ENCODE results near the gene GPHN.

Gene GPHN

DNA sequence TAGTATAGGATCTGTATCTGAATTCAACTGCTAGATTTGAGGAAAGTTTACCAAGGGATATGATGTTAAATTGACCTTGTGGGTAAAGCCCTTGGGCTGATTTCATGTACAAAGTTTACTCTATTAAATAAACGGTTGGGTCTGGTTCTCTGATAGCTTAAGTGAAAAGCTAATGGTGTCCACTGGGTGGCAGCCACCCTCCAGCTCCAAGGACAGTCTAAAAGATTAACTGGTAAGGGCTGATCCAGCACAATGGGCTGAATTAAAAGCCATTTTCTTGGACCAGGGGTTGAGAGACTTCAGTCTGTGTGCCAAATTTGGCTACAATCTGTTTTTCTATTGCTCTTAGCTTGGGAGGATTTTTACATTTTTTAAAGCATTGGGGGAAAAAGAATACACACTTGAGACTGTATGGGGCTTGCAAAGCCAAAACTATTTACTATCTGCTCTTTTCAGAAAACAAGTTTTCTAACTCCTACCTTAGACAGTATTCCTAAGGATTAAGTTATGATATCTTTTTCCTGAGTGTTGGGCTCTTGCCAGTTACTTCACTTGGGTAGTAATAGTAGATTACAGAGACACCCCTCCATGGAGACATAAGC lies 116.5 kb downstream of the GPHN start:
- H3K27me3 ChIP-seq (ENCODE audit: insufficient read depth, low read length), result no peaks in the 10 kb centered on the region
- peaks cover 14% of the 10 kb centered on the region for H3K9me3 ChIP-seq (ENCODE audit: low read length)

DNA sequence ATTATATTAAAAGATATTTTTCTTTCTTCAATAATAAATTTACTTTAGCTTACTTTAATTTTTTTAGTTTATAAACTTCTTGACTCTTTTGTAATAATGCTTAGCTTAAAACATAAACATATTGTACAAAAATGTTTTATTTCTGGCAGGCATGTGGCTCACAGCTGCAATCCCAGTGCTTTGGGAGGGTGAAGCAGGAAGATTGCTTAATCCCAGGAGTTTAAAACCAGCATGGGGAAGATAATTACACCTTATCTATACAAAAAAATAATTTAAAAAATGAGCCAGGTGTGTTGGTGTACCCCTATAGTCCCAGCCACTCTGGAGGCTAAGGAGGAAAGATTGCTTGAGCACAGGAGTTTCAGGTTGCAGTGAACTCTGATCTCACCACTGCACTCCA lies 120.7 kb downstream of the GPHN start:
- no peaks in the 10 kb centered on the region for H3K36me3 ChIP-seq (ENCODE audit: insufficient read depth, low read length)
- no peaks in the 10 kb centered on the region for H3K27me3 ChIP-seq (ENCODE audit: insufficient read depth, low read length)
- H3K9me3 ChIP-seq (ENCODE audit: low read length), result no peaks in the 10 kb centered on the region
- H3K4me1 ChIP-seq (ENCODE audit: insufficient read depth, low read length), result peaks cover 9% of the 10 kb centered on the region
- no peak overlapping the region for H3K4me3 ChIP-seq (ENCODE audit: low read length)
- no peak overlapping the region for H2AFZ ChIP-seq (ENCODE audit: low read depth, low read length)

More for the DNA sequence above, 116.5 kb downstream of the GPHN start:
- H3K36me3 ChIP-seq (ENCODE audit: insufficient read depth, low read length), result no peaks in the 10 kb centered on the region
- peaks cover 9% of the 10 kb centered on the region for H3K4me1 ChIP-seq (ENCODE audit: insufficient read depth, low read length)
- no peak overlapping the region for H3K4me3 ChIP-seq (ENCODE audit: low read length)
- no peak overlapping the region for H2AFZ ChIP-seq (ENCODE audit: low read depth, low read length)

DNA sequence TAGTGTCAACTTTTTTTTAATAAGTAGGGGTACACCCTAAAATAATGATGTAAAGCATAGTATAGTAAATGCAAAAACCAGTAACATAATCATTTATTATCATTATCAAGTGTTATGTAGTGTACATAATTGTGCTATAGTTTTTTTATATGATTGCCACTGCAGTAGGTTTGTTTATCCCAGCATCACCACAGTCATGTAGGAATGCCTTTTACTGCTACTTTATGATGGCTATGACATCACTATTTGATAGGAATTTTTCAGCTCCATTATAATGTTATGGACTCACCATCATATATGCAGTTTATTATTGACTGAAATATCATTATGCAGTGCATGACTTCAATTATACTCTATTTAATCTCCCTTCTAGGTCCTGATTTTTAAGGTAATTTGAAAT lies 121.6 kb downstream of the GPHN start:
- H3K4me3 ChIP-seq (ENCODE audit: low read length), result no peak overlapping the region
- H3K36me3 ChIP-seq (ENCODE audit: insufficient read depth, low read length), result no peaks in the 10 kb centered on the region
- H3K27me3 ChIP-seq (ENCODE audit: insufficient read depth, low read length), result no peaks in the 10 kb centered on the region
- H3K4me1 ChIP-seq (ENCODE audit: insufficient read depth, low read length), result peaks cover 9% of the 10 kb centered on the region
- no peaks in the 10 kb centered on the region for H3K9me3 ChIP-seq (ENCODE audit: low read length)
- no peak overlapping the region for H2AFZ ChIP-seq (ENCODE audit: low read depth, low read length)

DNA sequence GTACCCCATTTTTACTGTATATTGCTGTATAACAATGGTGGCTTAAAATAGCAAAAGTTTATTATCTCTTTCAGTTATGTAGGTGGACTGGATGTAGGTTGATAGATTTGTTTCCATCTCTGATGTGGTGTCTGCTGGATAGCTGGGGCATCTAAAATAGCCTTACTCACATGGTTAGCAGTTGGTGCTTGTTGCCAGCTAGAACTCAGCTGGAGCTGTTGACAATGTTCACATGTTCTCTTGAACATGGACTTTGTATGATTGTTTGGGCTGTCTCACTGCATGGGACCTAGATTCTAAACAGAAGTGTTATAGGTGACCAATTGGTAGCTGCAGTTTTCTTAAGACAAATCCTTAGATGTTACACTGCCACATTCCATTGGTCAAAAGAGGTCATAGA lies 126.9 kb downstream of the GPHN start:
- Histone ChIP-seq H3K9me3 (ENCODE audit: low read length) (no peaks in the 10 kb centered on the region), H3K36me3 (ENCODE audit: insufficient read depth, low read length) (no peaks in the 10 kb centered on the region), H3K4me1 (ENCODE audit: insufficient read depth, low read length) (peaks cover 5% of the 10 kb centered on the region), H3K4me3 (ENCODE audit: low read length) (no peak overlapping the region), H2AFZ (ENCODE audit: low read depth, low read length) (no peak overlapping the region), H3K27me3 (ENCODE audit: insufficient read depth, low read length) (no peaks in the 10 kb centered on the region)

DNA sequence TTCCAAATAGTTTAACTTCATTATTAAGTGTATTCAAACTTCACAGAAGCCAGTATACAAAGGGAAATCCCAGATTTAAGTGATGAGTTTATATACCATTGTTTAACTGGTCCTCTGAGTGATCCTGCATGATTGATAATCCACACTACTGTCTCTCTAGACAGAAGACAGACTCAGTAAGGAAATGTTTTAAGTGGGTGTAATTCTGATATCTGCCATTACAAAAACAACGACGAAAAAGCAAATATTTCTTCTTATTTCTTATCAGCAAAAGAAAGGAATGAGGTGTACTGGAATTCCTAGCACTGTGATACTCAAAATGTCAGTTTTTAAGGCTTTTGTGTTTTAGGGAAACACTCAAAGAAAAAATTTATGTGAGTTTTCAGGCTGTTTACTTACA lies 127.5 kb downstream of the GPHN start:
- Histone ChIP-seq H3K9me3 (ENCODE audit: low read length) (no peaks in the 10 kb centered on the region), H3K36me3 (ENCODE audit: insufficient read depth, low read length) (no peaks in the 10 kb centered on the region), H3K4me1 (ENCODE audit: insufficient read depth, low read length) (peaks cover 5% of the 10 kb centered on the region), H2AFZ (ENCODE audit: low read depth, low read length) (no peak overlapping the region), H3K4me3 (ENCODE audit: low read length) (no peak overlapping the region), H3K27me3 (ENCODE audit: insufficient read depth, low read length) (no peaks in the 10 kb centered on the region)

DNA sequence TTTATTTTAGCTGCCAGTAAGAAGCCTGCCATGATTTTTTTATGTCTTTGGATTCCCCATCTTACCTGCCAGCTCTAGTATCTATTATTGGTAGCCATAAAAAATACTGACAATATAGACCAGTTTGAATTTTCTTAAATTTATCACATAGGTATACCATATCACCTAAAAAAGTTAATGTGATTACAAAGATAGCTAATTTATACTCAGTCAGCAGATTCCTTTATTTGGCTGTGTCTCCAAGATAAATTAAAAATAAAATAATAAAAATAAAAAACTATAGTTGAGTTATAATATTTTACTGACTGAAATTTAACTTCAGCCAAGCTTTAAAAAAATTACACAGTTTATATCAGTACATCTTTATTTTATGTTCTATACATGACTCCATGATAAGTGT lies 128.3 kb downstream of the GPHN start:
- Histone ChIP-seq H3K9me3 (ENCODE audit: low read length) (no peaks in the 10 kb centered on the region), H3K36me3 (ENCODE audit: insufficient read depth, low read length) (no peaks in the 10 kb centered on the region), H3K27me3 (ENCODE audit: insufficient read depth, low read length) (no peaks in the 10 kb centered on the region), H3K4me3 (ENCODE audit: low read length) (no peak overlapping the region), H3K4me1 (ENCODE audit: insufficient read depth, low read length) (peaks cover 5% of the 10 kb centered on the region), H2AFZ (ENCODE audit: low read depth, low read length) (no peak overlapping the region)

DNA sequence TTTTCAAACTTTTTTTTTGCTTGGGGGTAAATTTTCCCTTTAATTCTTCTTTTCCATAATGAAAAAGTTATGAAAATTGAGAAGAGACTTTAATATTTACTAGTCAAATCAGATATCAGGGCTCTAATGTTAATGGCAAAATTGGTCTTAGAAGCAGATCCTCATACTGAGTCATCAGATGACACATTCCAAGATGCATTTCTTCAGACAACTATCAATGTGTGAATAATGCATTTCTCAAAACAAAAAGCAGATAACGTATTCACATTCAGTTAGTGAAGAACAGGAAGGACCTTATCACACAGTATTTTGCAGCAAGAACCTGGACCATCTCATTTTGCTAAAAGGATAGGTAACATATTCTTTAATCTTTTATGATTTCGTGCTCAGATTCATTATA lies 130.7 kb downstream of the GPHN start:
- no peaks in the 10 kb centered on the region for H3K27me3 ChIP-seq (ENCODE audit: insufficient read depth, low read length)
- H3K9me3 ChIP-seq (ENCODE audit: low read length), result no peaks in the 10 kb centered on the region
- H3K4me3 ChIP-seq (ENCODE audit: low read length), result no peak overlapping the region
- H2AFZ ChIP-seq (ENCODE audit: low read depth, low read length), result no peak overlapping the region
- H3K4me1 ChIP-seq (ENCODE audit: insufficient read depth, low read length), result peaks cover 5% of the 10 kb centered on the region
- H3K36me3 ChIP-seq (ENCODE audit: insufficient read depth, low read length), result no peaks in the 10 kb centered on the region

DNA sequence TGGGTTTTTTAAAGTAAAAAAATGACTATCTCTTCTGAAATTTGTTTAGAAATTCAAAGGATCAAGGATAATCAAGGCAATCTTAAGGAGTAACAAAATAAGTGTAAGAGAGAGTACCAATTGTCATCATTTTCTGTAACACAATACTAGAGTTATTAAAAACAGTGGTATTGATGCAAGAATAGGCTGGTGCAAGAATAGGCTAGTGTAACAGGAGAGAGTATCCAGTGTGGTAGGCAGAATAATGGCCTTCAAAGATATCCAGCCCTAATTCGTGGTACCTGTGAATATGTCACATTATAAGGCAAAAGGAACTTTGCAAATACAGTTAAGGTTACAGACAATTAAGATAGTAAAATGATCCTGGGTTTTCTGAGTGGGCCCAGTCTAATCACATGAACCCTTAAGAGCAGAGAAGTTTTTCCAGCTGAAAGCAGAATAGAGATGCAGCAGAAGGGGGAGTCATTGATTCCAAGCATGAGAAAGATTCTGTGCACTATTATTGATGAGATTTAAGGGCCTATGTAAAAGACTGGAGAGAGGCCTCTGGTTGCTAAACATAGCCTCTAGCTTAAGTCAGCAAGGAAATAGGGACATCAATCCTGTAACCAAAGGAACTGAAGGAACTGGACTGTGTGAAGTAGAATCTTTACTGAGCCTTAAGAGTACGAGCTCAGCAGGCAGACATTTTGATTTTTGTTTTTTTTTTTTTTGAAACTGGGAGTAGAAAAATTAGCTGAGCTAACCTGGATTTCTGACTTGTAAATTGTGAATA lies 134.1 kb downstream of the GPHN start:
- Histone ChIP-seq H3K9me3 (ENCODE audit: low read length) (no peaks in the 10 kb centered on the region), H3K36me3 (ENCODE audit: insufficient read depth, low read length) (no peaks in the 10 kb centered on the region), H2AFZ (ENCODE audit: low read depth, low read length) (no peak overlapping the region), H3K4me3 (ENCODE audit: low read length) (no peak overlapping the region), H3K27me3 (ENCODE audit: insufficient read depth, low read length) (no peaks in the 10 kb centered on the region), H3K4me1 (ENCODE audit: insufficient read depth, low read length) (no peaks in the 10 kb centered on the region)

DNA sequence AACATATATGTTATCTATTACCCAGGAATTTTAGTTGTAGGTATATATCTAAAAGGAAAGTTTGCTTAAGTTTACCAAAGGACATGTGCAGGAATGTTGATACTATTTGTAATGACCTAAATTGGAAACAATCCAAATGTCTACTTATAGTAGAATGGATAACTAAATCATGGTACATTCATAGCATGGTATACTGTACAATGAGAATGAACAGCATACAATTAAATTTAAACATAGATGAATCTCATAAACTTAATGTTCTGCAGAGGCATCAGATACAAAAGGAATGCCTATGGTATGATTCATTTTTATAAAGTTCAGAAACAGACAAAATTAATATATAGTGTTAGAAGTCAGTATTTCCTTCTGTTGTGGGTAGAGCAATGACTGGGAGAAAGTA lies 135.4 kb downstream of the GPHN start:
- Histone ChIP-seq H3K4me1 (ENCODE audit: insufficient read depth, low read length) (no peaks in the 10 kb centered on the region), H3K9me3 (ENCODE audit: low read length) (no peaks in the 10 kb centered on the region), H3K27me3 (ENCODE audit: insufficient read depth, low read length) (no peaks in the 10 kb centered on the region), H2AFZ (ENCODE audit: low read depth, low read length) (no peak overlapping the region), H3K36me3 (ENCODE audit: insufficient read depth, low read length) (no peaks in the 10 kb centered on the region), H3K4me3 (ENCODE audit: low read length) (no peak overlapping the region)

DNA sequence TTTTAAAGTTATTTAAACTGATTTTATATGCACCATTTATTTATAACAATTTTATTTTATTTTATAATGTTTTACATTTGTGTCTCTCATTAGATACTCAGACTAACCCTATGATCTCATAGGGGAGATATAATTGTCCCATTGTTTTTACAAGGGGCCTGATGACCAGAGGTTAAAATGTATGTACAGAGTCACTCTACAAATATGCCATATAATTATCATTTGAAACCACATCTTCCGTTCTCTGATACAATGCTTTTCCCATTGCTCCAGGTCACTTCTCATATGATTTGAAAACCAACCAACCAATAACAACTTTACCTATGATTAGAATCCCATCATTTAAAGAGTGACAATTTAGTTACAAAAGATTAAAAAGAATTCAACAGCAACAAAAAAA lies 137.8 kb downstream of the GPHN start:
- no peak overlapping the region for H2AFZ ChIP-seq (ENCODE audit: low read depth, low read length)
- H3K36me3 ChIP-seq (ENCODE audit: insufficient read depth, low read length), result no peaks in the 10 kb centered on the region
- no peaks in the 10 kb centered on the region for H3K9me3 ChIP-seq (ENCODE audit: low read length)
- H3K27me3 ChIP-seq (ENCODE audit: insufficient read depth, low read length), result no peaks in the 10 kb centered on the region
- no peak overlapping the region for H3K4me3 ChIP-seq (ENCODE audit: low read length)
- H3K4me1 ChIP-seq (ENCODE audit: insufficient read depth, low read length), result peaks cover 9% of the 10 kb centered on the region

DNA sequence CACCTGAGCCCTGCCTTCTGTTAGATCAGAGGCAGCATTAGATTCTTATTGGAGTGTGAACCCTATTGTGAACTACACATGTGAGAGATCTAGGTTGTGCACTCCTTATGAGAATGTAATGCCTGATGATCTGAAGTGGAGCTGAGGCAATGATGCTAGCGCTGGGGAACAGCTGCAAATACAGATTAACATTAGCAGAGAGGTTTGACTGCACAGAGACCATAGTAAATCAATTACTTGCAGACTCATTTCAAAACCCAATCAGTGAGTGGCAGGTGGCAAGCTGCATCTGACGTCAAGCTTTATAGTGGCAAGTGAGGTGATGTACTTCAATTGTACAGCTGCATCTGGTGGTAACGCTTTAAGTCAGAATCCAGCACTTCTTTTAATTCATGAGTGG lies 141.6 kb downstream of the GPHN start:
- H2AFZ ChIP-seq (ENCODE audit: low read depth, low read length), result no peak overlapping the region
- peaks cover 33% of the 10 kb centered on the region for H3K4me1 ChIP-seq (ENCODE audit: insufficient read depth, low read length)
- no peak overlapping the region for H3K4me3 ChIP-seq (ENCODE audit: low read length)
- H3K36me3 ChIP-seq (ENCODE audit: insufficient read depth, low read length), result no peaks in the 10 kb centered on the region
- no peaks in the 10 kb centered on the region for H3K9me3 ChIP-seq (ENCODE audit: low read length)
- H3K27me3 ChIP-seq (ENCODE audit: insufficient read depth, low read length), result no peaks in the 10 kb centered on the region

DNA sequence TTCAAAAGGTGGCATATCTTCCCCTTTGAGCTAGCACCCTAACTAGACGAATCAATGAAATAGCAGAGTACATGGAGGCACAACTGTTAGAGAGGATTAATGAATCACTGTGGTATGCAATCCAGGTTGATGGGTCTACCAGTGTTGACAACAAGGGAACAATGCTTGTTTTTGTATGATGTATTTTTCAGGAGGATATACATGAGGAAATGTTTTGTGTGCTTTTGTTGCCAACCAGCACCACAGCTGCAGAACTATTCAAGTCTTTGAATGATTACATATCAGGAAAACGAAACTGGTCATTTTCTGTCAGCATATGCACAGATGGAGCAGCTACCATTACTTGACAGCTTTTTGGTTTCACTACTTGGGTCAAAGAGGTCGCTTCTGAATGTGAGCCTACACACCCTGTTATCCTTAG lies 142.6 kb downstream of the GPHN start:
- Histone ChIP-seq H3K4me1 (ENCODE audit: insufficient read depth, low read length) (peaks cover 33% of the 10 kb centered on the region), H3K27me3 (ENCODE audit: insufficient read depth, low read length) (no peaks in the 10 kb centered on the region), H3K36me3 (ENCODE audit: insufficient read depth, low read length) (no peaks in the 10 kb centered on the region), H3K4me3 (ENCODE audit: low read length) (no peak overlapping the region), H2AFZ (ENCODE audit: low read depth, low read length) (no peak overlapping the region), H3K9me3 (ENCODE audit: low read length) (no peaks in the 10 kb centered on the region)

DNA sequence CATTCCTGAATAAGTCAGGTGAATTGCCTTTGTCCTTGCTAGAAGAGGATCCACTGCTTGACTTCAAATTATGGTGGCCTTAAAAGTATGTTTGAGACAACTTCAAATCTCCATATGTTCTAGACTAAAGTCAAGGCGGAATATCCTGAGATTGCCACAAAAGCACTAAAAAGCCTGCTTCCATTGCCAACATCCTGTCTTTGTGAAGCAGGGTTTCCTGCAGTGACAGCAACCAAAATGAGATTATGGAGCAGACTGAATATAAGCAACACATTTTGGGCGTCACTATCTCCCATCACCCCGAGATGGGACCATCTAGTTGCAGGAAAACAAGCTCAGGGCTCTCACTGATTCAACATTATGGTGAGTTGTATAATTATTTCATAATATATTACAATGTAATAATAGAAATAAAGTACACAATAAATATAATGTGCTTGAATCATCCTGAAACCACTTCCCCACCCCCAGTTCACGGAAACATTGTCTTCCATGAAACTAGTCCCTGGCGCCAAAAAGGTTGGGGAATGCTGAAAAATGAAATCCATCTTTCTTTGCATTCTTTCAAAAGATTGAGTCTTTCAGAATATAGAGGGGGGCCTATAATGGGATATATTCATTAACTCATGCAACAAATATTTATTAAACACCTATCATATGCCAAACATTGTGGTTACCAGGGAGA lies 143.7 kb downstream of the GPHN start:
- no peaks in the 10 kb centered on the region for H3K9me3 ChIP-seq (ENCODE audit: low read length)

More for the DNA sequence above, 143.7 kb downstream of the GPHN start:
- H3K4me3 ChIP-seq (ENCODE audit: low read length), result no peak overlapping the region
- H2AFZ ChIP-seq (ENCODE audit: low read depth, low read length), result no peak overlapping the region
- no peaks in the 10 kb centered on the region for H3K27me3 ChIP-seq (ENCODE audit: insufficient read depth, low read length)
- H3K4me1 ChIP-seq (ENCODE audit: insufficient read depth, low read length), result peaks cover 33% of the 10 kb centered on the region
- no peaks in the 10 kb centered on the region for H3K36me3 ChIP-seq (ENCODE audit: insufficient read depth, low read length)

Data from neuron (in vitro differentiated cells).